Spleen (tissue), 7 donors: ENCODE results near the gene ACP4.

Experiments
- POLR2A ChIP-seq, 3 donors: fragments of 450-650 bp; IDR thresholded peaks; one replicate each; pipeline ENCODE4 v1.5.1; 2017; ENCODE audit warnings: antibody characterized with exemption in 3 of 3, mild to moderate bottlenecking in 1 of 3
- POLR2AphosphoS5 ChIP-seq, 3 donors: sonication (generic); formaldehyde crosslinking; IDR thresholded peaks; one replicate each; pipeline ENCODE4 v1.5.1; 2017; ENCODE audit warnings: antibody characterized with exemption in 3 of 3
- TF ChIP-seq, protein P1 (sequence below), 11 experiments: fragments of 200-600 bp in 7 of 11; fragments of 450-650 bp in 4 of 11; sonication (generic) in 4 of 11; IDR thresholded peaks in 8 of 11; conservative IDR thresholded peaks in 3 of 11; 1 replicate in 7 of 11; 2 replicates in 4 of 11; pipeline versions ENCODE4 v1.4.0 to v1.8.0; 2016 to 2021; ENCODE audit warnings: antibody characterized with exemption in 11 of 11, inconsistent platforms in 4 of 11, mild to moderate bottlenecking in 1 of 11
- donor health status: DM: no; HTN: no; CAD: no; lungs with moderate emphysema.
- donor health status: DM: no; HTN: no; CAD: no.
- donor health status: DM: no; HTN: no; CAD: no.

GRCh38 chr19:50808856-50809255, 18.6 kb downstream of the ACP4 start:
- TF ChIP-seq, protein P1, sequence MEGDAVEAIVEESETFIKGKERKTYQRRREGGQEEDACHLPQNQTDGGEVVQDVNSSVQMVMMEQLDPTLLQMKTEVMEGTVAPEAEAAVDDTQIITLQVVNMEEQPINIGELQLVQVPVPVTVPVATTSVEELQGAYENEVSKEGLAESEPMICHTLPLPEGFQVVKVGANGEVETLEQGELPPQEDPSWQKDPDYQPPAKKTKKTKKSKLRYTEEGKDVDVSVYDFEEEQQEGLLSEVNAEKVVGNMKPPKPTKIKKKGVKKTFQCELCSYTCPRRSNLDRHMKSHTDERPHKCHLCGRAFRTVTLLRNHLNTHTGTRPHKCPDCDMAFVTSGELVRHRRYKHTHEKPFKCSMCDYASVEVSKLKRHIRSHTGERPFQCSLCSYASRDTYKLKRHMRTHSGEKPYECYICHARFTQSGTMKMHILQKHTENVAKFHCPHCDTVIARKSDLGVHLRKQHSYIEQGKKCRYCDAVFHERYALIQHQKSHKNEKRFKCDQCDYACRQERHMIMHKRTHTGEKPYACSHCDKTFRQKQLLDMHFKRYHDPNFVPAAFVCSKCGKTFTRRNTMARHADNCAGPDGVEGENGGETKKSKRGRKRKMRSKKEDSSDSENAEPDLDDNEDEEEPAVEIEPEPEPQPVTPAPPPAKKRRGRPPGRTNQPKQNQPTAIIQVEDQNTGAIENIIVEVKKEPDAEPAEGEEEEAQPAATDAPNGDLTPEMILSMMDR (IDR thresholded peaks at IDR 0.05 in 8 of 11, conservative IDR thresholded peaks at IDR 0.05 in 3 of 11), result no peak
- TF ChIP-seq POLR2A (IDR thresholded peaks at IDR 0.05), result no peak
- TF ChIP-seq POLR2AphosphoS5 (IDR thresholded peaks at IDR 0.05), result no peak
